K562 (cell line): ENCODE measurements around the gene TMIGD3. TPM values are rescaled to one million over a fixed set of nuclear protein-coding genes. Genes with fewer than 3 reads are reported as not detected.
A peak's percentile ranks its signal among the peaks of the same experiment; 100 is the strongest.

Experiments
- BRF1 ChIP-seq: IDR thresholded peaks from 3 replicates; pipeline ENCODE4 v1.6.1; 2011; ENCODE audit warnings: borderline replicate concordance, mild to moderate bottlenecking; ENCODE audit not compliant: insufficient read length; ENCODE audit errors: extremely low read depth
- C11orf30 ChIP-seq: fragments of 450-650 bp; IDR thresholded peaks from 2 replicates; pipeline ENCODE4 v1.6.1; 2016; ENCODE audit warnings: low read depth, mild to moderate bottlenecking
- CAMTA2 ChIP-seq: fragments of 250-450 bp; sonication (Bioruptor Pico); conservative IDR thresholded peaks from 2 replicates; pipeline ENCODE4 v1.5.1; 2022
- CHD2 ChIP-seq: IDR thresholded peaks from 2 replicates; pipeline ENCODE4 v1.6.1; 2011; ENCODE audit warnings: low read depth, low read length
- CREB5 ChIP-seq: fragments of 250-450 bp; sonication (Bioruptor Pico); IDR thresholded peaks from 2 replicates; pipeline ENCODE4 v1.5.0; 2020; ENCODE audit warnings: mild to moderate bottlenecking
- CREBBP ChIP-seq: IDR thresholded peaks from one replicate; pipeline ENCODE4 v1.6.1; 2012; ENCODE audit warnings: low read depth, mild to moderate bottlenecking, control low read depth, inconsistent platforms, low read length
- DDX20 ChIP-seq: fragments of 450-650 bp; IDR thresholded peaks from 2 replicates; pipeline ENCODE4 v1.6.1; 2016; ENCODE audit warnings: missing genetic modification characterization, low read depth, mild to moderate bottlenecking, missing compliant biosample characterization, moderate library complexity
- ETV1 ChIP-seq: fragments of 450-650 bp; conservative IDR thresholded peaks from 2 replicates; pipeline ENCODE4 v1.6.1; 2016; ENCODE audit warnings: missing genetic modification characterization, control low read depth, low read depth, missing compliant biosample characterization
- FOXA3 ChIP-seq, 2 experiments: fragments of 450-650 bp in 1 of 2; sonication (generic) in 1 of 2; formaldehyde crosslinking; IDR thresholded peaks in 1 of 2; conservative IDR thresholded peaks in 1 of 2; 2 replicates each; pipeline versions ENCODE4 v1.4.0 to v1.8.0; 2020 to 2022; ENCODE audit warnings: mild to moderate bottlenecking in 2 of 2, missing genetic modification reagents in 1 of 2
- GABPB1 ChIP-seq: sonication (generic); formaldehyde crosslinking; IDR thresholded peaks from 2 replicates; pipeline ENCODE4 v1.8.0; 2022; ENCODE audit warnings: mild to moderate bottlenecking, missing genetic modification reagents
- HDAC2 ChIP-seq: fragments of 450-650 bp; IDR thresholded peaks from 2 replicates; pipeline ENCODE4 v1.6.1; 2016; ENCODE audit warnings: mild to moderate bottlenecking
- HMG20B ChIP-seq: fragments of 250-450 bp; sonication (Bioruptor Pico); IDR thresholded peaks from 2 replicates; pipeline ENCODE4 v1.5.0; 2021; ENCODE audit warnings: mild to moderate bottlenecking
- HNRNPL ChIP-seq: fragments of 200-400 bp; formaldehyde crosslinking; IDR thresholded peaks from 2 replicates; pipeline ENCODE4 v1.6.1; 2017; ENCODE audit warnings: low read depth, mild to moderate bottlenecking, low read length
- KDM5B ChIP-seq: fragments of 200-600 bp; sonication (generic); IDR thresholded peaks from 2 replicates; pipeline ENCODE4 v1.6.1; 2012; ENCODE audit warnings: low read depth, mild to moderate bottlenecking, moderate library complexity, low read length, control low read depth, inconsistent platforms; ENCODE audit not compliant: insufficient replicate concordance
- NFE2 ChIP-seq: IDR thresholded peaks from 2 replicates; pipeline ENCODE4 v1.6.1; 2014; ENCODE audit warnings: antibody characterized with exemption, low read depth
- POLR2G ChIP-seq: fragments of 200-400 bp; formaldehyde crosslinking; IDR thresholded peaks from 2 replicates; pipeline ENCODE4 v1.6.1; 2017; ENCODE audit warnings: low read depth, mild to moderate bottlenecking, antibody characterized with exemption, low read length, moderate library complexity
- POU5F1 ChIP-seq: fragments of 150-350 bp; IDR thresholded peaks from 2 replicates; pipeline ENCODE4 v1.6.1; 2014; ENCODE audit warnings: borderline replicate concordance, low read length, low read depth, mild to moderate bottlenecking; ENCODE audit not compliant: partially characterized antibody
- TAF15 ChIP-seq: fragments of 200-400 bp; formaldehyde crosslinking; IDR thresholded peaks from 2 replicates; pipeline ENCODE4 v1.6.1; 2017; ENCODE audit warnings: mild to moderate bottlenecking, low read depth, low read length, moderate library complexity
- THAP12 ChIP-seq: fragments of 250-450 bp; sonication (Bioruptor Pico); IDR thresholded peaks from 2 replicates; pipeline ENCODE4 v1.9.0; 2021; ENCODE audit warnings: mild to moderate bottlenecking, inconsistent platforms
- ZBTB1 ChIP-seq: sonication (generic); formaldehyde crosslinking; IDR thresholded peaks from 2 replicates; pipeline ENCODE4 v1.8.1; 2023; ENCODE audit warnings: missing genetic modification reagents, low read depth, mild to moderate bottlenecking, borderline replicate concordance
- ZNF174 ChIP-seq: fragments of 250-450 bp; sonication (Bioruptor Pico); IDR thresholded peaks from 2 replicates; pipeline ENCODE4 v1.4.0; 2020; ENCODE audit warnings: mild to moderate bottlenecking
- ZNF830 ChIP-seq: fragments of 250-450 bp; sonication (Bioruptor Pico); IDR thresholded peaks from 2 replicates; pipeline ENCODE4 v1.5.0; 2021; ENCODE audit warnings: mild to moderate bottlenecking
- polyA plus RNA-seq, 8 experiments: library from polyadenylated mRNA; depleted of rRNA in 4 of 8; stranded (reverse) in 5 of 8; unstranded in 3 of 8; fragments of >200 nt; fragmentation: Nextera tagmentation in 2 of 8; fragmentation: Illumina TruSeq in 1 of 8; extraction: Ambion mirVana in 2 of 8; extraction: Trizol in 1 of 8; gene quantifications; 2 replicates each; pipeline versions ENCODE4 v1.2.1 to v1.2.3, GENCODE V29; 2011 to 2014; ENCODE audit warnings: inconsistent platforms in 1 of 8, missing spikeins in 1 of 8
- total RNA-seq, 7 experiments: library from RNA; depleted of rRNA in 6 of 7; stranded (reverse); fragments of >200 nt in 6 of 7; fragmentation: Illumina TruSeq in 2 of 7; extraction: Trizol in 2 of 7; gene quantifications; 2 replicates each; pipeline versions ENCODE4 v1.2.1 to v1.2.3, GENCODE V29; 2011 to 2021; ENCODE audit warnings: low replicate concordance in 1 of 7
- TF ChIP-seq, protein P1 (sequence below): IDR thresholded peaks from 3 replicates; pipeline ENCODE4 v1.6.1; 2011; ENCODE audit warnings: borderline replicate concordance, mild to moderate bottlenecking, moderate library complexity; ENCODE audit not compliant: insufficient read length; ENCODE audit errors: extremely low read depth

TMIGD3 gene
- total and polyA plus RNA-seq, 9 of the 15 experiments (the other 6 are each of a cell fraction or from before 2014, with no cell fraction given) = 0.11 to 0.13 (median 0.11) TPM; not detected in 6

- TF ChIP-seq THAP12 (CRISPR knock-in tag) (no peak), TAF15 (no peak), POU5F1 (no peak), HNRNPL (no peak), ZBTB1 (no peak), CREB5 (CRISPR knock-in tag) (no peak), FOXA3 (CRISPR knock-in tag; conservative IDR thresholded peaks at IDR 0.05 in 1 of 2, IDR thresholded peaks at IDR 0.05 in 1 of 2) (0 out of 4 replicates have a peak, but pooled peaks of 1 of the 2 experiments have one; percentile 14), C11orf30 (peak; percentile 79), CAMTA2 (CRISPR knock-in tag) (no peak), POLR2G (no peak), ETV1 (tag) (no peak), CHD2 (no peak), HMG20B (CRISPR knock-in tag) (no peak), CREBBP (no peak), BRF1 (no peak), NFE2 (no peak), GABPB1 (0 out of 2 replicates have a peak, but pooled peaks have one; percentile 8), ZNF174 (CRISPR knock-in tag) (no peak), DDX20 (tag) (no peak), ZNF830 (CRISPR knock-in tag) (no peak), KDM5B (no peak), HDAC2 (no peak)
- TF ChIP-seq, protein P1, sequence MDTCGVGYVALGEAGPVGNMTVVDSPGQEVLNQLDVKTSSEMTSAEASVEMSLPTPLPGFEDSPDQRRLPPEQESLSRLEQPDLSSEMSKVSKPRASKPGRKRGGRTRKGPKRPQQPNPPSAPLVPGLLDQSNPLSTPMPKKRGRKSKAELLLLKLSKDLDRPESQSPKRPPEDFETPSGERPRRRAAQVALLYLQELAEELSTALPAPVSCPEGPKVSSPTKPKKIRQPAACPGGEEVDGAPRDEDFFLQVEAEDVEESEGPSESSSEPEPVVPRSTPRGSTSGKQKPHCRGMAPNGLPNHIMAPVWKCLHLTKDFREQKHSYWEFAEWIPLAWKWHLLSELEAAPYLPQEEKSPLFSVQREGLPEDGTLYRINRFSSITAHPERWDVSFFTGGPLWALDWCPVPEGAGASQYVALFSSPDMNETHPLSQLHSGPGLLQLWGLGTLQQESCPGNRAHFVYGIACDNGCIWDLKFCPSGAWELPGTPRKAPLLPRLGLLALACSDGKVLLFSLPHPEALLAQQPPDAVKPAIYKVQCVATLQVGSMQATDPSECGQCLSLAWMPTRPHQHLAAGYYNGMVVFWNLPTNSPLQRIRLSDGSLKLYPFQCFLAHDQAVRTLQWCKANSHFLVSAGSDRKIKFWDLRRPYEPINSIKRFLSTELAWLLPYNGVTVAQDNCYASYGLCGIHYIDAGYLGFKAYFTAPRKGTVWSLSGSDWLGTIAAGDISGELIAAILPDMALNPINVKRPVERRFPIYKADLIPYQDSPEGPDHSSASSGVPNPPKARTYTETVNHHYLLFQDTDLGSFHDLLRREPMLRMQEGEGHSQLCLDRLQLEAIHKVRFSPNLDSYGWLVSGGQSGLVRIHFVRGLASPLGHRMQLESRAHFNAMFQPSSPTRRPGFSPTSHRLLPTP = no peak
Measured at GRCh38 chr1:111462370-111463028, 40.9 kb downstream of the TMIGD3 start (continued).
